ENCODE measurements around the gene TBC1D14.

Gene TBC1D14

GRCh38 chr4:7055111-7055989 lies 145.7 kb downstream of the TBC1D14 start:
- TF ChIP-seq CTCF (conservative IDR thresholded peaks at IDR 0.05) = no peak
- no peak overlapping the region for H3K27ac ChIP-seq

- TF ChIP-seq ZFX (IDR thresholded peaks at IDR 0.05) (no peak), CTCF (conservative IDR thresholded peaks at IDR 0.05) (no peak)
- H3K27ac ChIP-seq = no peak overlapping the region
These were observed 146.3 kb downstream of the TBC1D14 start for GRCh38 chr4:7055990-7056325.

- H3K27ac ChIP-seq = no peak overlapping the region
- TF ChIP-seq ZFX (IDR thresholded peaks at IDR 0.05) (no peak), CTCF (conservative IDR thresholded peaks at IDR 0.05) (no peak)
These were observed 149.2 kb downstream of the TBC1D14 start for GRCh38 chr4:7058792-7059191.

GRCh38 chr4:7059662-7060061 lies 150.0 kb downstream of the TBC1D14 start:
- TF ChIP-seq CTCF (conservative IDR thresholded peaks at IDR 0.05) (no peak), ZFX (IDR thresholded peaks at IDR 0.05) (no peak)
- no peak overlapping the region for H3K27ac ChIP-seq

GRCh38 chr4:7060346-7061150 lies 150.9 kb downstream of the TBC1D14 start:
- no peak for TF ChIP-seq ZFX (IDR thresholded peaks at IDR 0.05)
- no peak for TF ChIP-seq CTCF (conservative IDR thresholded peaks at IDR 0.05)
- H3K27ac ChIP-seq = no peak overlapping the region

GRCh38 chr4:7061815-7062214 lies 152.2 kb downstream of the TBC1D14 start:
- TF ChIP-seq ZFX (IDR thresholded peaks at IDR 0.05) (no peak), CTCF (conservative IDR thresholded peaks at IDR 0.05) (no peak)
- no peak overlapping the region for H3K27ac ChIP-seq

- no peak overlapping the region for H3K27ac ChIP-seq
- no peak for TF ChIP-seq ZFX (IDR thresholded peaks at IDR 0.05)
- no peak for TF ChIP-seq CTCF (conservative IDR thresholded peaks at IDR 0.05)
These were observed 153.2 kb downstream of the TBC1D14 start for GRCh38 chr4:7062816-7063215.
